NCI-H1930 (cell line): ENCODE data around the gene C16orf90.

Experiments
- DNase-seq, 2 experiments: peaks; one replicate each; lab custom pipeline; 2025; lab: John Stamatoyannopoulos, UW

The C16orf90 gene

DNA sequence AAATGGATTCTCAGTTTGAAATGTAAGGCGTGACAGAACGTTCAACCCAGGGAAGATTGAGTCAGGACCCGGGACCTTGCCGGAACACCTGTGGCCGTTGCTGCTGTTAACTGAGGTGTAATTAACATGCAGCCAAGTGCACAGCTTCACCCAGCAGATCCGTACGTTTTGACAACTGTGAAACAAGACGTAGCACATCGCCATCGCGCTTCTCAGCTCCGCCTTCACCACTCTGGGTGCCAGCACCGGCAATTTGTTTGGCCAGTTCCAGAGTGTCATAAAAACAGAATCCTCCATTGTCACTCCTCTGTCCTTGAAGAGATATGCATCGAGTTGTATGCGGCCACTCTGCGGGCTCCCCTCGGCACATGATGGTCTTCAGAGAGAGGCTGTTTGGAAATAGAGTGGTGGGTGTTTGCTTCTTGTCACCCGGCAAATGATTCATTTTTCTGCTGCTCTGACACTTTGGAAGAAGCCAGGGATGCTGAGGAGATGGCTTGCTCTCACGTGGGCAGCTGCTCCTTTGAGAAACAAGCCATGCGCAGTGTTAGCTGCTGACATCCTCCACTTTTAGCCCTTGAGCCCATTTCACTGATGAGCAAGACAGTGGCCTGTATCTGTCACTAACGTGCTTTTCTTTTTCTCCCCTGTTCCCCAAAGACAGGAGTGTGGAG lies 29.2 kb downstream of the C16orf90 start:
- no peak for DNase-seq

- DNase-seq: no peak
Observed at GRCh38 chr16:3465301-3465700, 30.0 kb downstream of the C16orf90 start.

- no peak for DNase-seq
Observed at GRCh38 chr16:3461151-3461550, 34.1 kb downstream of the C16orf90 start.

GRCh38 chr16:3460585-3460984 lies 34.7 kb downstream of the C16orf90 start:
- no peak for DNase-seq

GRCh38 chr16:3460121-3460520 lies 35.2 kb downstream of the C16orf90 start:
- no peak for DNase-seq

GRCh38 chr16:3459401-3460090 lies 35.7 kb downstream of the C16orf90 start:
- no peak for DNase-seq

DNA sequence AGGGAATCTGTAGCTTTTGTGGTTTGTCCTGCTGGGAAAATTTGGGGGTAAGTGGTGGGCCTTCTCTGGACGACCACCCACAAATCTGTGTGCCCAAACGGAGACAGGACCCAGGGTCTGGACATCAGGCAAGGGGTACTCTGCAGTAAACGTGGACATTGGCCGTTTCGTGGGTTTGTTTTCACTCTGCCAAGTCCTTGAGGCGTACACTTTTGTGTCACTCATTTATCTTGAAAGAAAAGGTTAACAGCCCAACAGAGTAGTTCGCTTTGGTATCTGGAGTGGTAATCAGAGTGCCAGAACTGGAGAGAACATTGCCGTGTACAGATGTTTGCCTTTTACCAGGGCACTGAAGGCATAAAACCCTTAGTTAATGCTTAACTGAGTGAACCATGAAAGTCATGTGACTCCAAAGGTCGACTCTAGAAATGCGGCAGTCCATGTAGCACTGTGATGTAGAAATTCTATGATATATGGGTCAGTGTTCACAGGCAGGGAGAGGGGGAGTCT lies 36.4 kb downstream of the C16orf90 start:
- no peak for DNase-seq

- DNase-seq: no peak
Observed at GRCh38 chr16:3458278-3458851, 36.9 kb downstream of the C16orf90 start.

DNA sequence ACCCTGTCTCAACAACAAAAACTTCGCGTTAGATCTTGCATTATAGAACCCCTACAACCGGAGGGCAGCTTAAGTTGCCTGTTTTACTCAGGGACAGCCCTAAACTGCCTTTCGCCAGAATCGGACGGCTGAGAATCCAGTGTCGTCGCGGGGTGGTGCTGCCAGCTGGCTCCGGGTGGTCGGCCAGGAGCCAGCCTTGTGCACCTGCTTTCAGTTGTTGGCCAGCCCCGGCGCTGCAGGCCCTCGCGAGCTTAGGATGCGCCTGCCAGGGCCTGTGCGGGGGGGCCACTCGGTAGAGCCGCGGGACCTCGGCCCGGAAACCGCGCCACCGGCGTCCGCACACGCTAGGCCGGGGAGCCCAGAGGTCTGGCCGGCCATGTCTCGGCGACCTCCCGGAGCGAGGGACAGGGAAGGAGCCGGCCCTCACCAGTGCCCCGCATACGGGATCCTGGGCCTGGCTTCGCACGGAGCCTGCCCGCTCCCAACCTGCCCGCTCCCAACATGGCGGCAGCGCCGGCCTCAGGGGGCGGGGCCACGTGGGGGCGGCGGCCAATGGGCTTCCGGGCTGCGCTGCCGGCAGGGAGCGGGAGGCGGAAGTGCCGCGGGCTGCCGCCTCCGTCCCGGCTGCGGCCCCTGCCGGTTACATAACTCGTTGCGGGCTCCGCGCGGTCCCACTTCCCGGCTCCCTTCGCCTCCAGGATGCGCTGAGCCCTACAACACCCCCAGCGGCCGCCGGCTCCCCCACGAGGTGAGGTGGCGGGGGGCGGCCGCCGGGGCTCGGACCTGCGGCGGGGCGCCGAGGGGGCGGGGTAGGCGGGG lies 37.6 kb downstream of the C16orf90 start:
- peak; percentile 89 to 94 for DNase-seq

GRCh38 chr16:3454631-3455147 lies 40.6 kb downstream of the C16orf90 start:
- DNase-seq: no peak

DNA sequence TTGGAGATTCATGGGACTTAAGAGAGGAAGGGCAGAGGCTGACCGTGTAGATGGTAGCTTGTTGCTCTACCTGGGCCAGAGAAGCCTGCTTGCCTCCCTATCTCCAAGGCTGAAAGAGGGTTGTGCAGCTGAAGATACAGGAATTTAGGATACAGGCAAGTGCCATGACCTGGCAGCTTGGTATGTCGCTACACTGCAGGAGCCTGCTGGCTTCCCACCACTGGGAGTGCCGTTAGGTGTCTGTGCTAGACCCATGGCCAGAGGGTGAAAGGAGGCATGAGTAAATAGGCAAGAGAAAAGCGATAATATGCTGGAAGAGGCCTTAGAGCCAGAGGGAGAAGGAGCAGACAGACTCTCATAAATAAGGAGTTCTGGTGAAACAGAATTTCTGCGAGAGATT lies 41.2 kb downstream of the C16orf90 start:
- no peak for DNase-seq

- DNase-seq: no peak
Observed at GRCh38 chr16:3444032-3444388, 51.3 kb downstream of the C16orf90 start.
